ENCODE results near the gene SERPINA5. TPM values are rescaled to one million over a fixed set of nuclear protein-coding genes. Genes with fewer than 3 reads are reported as not detected.

Gene SERPINA5
- total RNA-seq, 1 experiment from 2014 or later, result 0.17 TPM

- DNase-seq (ENCODE audit: low read depth), result peak; percentile 59
Observed at GRCh38 chr14:94548999-94549985, 31.9 kb upstream of the SERPINA5 start.

GRCh38 chr14:94550041-94550440 lies 31.2 kb upstream of the SERPINA5 start:
- no peak for DNase-seq (ENCODE audit: low read depth)

- DNase-seq (ENCODE audit: low read depth), result no peak
Observed at GRCh38 chr14:94555991-94556390, 25.2 kb upstream of the SERPINA5 start.

GRCh38 chr14:94557327-94557726 lies 23.9 kb upstream of the SERPINA5 start:
- no peak for DNase-seq (ENCODE audit: low read depth)

- no peak for DNase-seq (ENCODE audit: low read depth)
Observed at GRCh38 chr14:94558842-94559241, 22.4 kb upstream of the SERPINA5 start.

- DNase-seq (ENCODE audit: low read depth), result no peak
Observed at GRCh38 chr14:94559638-94560290, 21.5 kb upstream of the SERPINA5 start.

- no peak for DNase-seq (ENCODE audit: low read depth)
Observed at GRCh38 chr14:94560291-94560665, 20.9 kb upstream of the SERPINA5 start.

GRCh38 chr14:94560751-94561655 lies 20.2 kb upstream of the SERPINA5 start, which contains the start of gene SERPINA4:
Gene SERPINA4, plus strand, starts transcription at chr14:94561442. Its CDS starts 2,041 bp downstream, at chr14:94563483.
- no peak for DNase-seq (ENCODE audit: low read depth)

- no peak for DNase-seq (ENCODE audit: low read depth)
Observed at GRCh38 chr14:94561656-94562010, 19.6 kb upstream of the SERPINA5 start.

GRCh38 chr14:94562022-94562421 lies 19.2 kb upstream of the SERPINA5 start:
- DNase-seq (ENCODE audit: low read depth), result no peak

GRCh38 chr14:94562941-94563883 lies 18.0 kb upstream of the SERPINA5 start:
- no peak for DNase-seq (ENCODE audit: low read depth)

GRCh38 chr14:94564381-94564780 lies 16.8 kb upstream of the SERPINA5 start:
- no peak for DNase-seq (ENCODE audit: low read depth)

- DNase-seq (ENCODE audit: low read depth), result no peak
Observed at GRCh38 chr14:94568186-94568585, 13.0 kb upstream of the SERPINA5 start.

GRCh38 chr14:94569381-94570001 lies 11.7 kb upstream of the SERPINA5 start:
- no peak for DNase-seq (ENCODE audit: low read depth)

- no peak for DNase-seq (ENCODE audit: low read depth)
Observed at GRCh38 chr14:94570002-94570400, 11.2 kb upstream of the SERPINA5 start.

- DNase-seq (ENCODE audit: low read depth), result no peak
Observed at GRCh38 chr14:94570440-94570839, 10.8 kb upstream of the SERPINA5 start.

GRCh38 chr14:94571395-94571794 lies 9.8 kb upstream of the SERPINA5 start:
- no peak for DNase-seq (ENCODE audit: low read depth)

GRCh38 chr14:94571950-94572349 lies 9.3 kb upstream of the SERPINA5 start:
- peak; percentile 25 for DNase-seq (ENCODE audit: low read depth)

- DNase-seq (ENCODE audit: low read depth), result no peak
Observed at GRCh38 chr14:94572637-94573303, 8.5 kb upstream of the SERPINA5 start.

Measured in Daoy (cell line).